ENCODE data around the gene P4HB.

- TF ChIP-seq, protein P1, sequence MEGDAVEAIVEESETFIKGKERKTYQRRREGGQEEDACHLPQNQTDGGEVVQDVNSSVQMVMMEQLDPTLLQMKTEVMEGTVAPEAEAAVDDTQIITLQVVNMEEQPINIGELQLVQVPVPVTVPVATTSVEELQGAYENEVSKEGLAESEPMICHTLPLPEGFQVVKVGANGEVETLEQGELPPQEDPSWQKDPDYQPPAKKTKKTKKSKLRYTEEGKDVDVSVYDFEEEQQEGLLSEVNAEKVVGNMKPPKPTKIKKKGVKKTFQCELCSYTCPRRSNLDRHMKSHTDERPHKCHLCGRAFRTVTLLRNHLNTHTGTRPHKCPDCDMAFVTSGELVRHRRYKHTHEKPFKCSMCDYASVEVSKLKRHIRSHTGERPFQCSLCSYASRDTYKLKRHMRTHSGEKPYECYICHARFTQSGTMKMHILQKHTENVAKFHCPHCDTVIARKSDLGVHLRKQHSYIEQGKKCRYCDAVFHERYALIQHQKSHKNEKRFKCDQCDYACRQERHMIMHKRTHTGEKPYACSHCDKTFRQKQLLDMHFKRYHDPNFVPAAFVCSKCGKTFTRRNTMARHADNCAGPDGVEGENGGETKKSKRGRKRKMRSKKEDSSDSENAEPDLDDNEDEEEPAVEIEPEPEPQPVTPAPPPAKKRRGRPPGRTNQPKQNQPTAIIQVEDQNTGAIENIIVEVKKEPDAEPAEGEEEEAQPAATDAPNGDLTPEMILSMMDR (conservative IDR thresholded peaks at IDR 0.05; ENCODE audit: low read depth, low read length): 0 out of 2 replicates have a peak, but pooled peaks have one; percentile 5
- TF ChIP-seq BHLHE40 (IDR thresholded peaks at IDR 0.05; ENCODE audit: low read depth, low read length) (no peak), FOS (IDR thresholded peaks at IDR 0.05; ENCODE audit: low read depth, low read length) (no peak), POLR2A (IDR thresholded peaks at IDR 0.05; ENCODE audit: low read depth, low read length) (no peak), RAD21 (IDR thresholded peaks at IDR 0.05; ENCODE audit: low read length) (no peak), RFX5 (IDR thresholded peaks at IDR 0.05; ENCODE audit: low read depth, low read length) (no peak), MAFK (IDR thresholded peaks at IDR 0.05; ENCODE audit: low read depth, low read length) (no peak), CEBPB (IDR thresholded peaks at IDR 0.05; ENCODE audit: low read depth, low read length) (no peak), MAZ (IDR thresholded peaks at IDR 0.05; ENCODE audit: borderline replicate concordance, low read depth, low read length) (no peak), MXI1 (IDR thresholded peaks at IDR 0.05; ENCODE audit: borderline replicate concordance, low read depth, low read length) (no peak)
- TF ChIP-seq, protein P2, sequence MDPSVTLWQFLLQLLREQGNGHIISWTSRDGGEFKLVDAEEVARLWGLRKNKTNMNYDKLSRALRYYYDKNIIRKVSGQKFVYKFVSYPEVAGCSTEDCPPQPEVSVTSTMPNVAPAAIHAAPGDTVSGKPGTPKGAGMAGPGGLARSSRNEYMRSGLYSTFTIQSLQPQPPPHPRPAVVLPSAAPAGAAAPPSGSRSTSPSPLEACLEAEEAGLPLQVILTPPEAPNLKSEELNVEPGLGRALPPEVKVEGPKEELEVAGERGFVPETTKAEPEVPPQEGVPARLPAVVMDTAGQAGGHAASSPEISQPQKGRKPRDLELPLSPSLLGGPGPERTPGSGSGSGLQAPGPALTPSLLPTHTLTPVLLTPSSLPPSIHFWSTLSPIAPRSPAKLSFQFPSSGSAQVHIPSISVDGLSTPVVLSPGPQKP (IDR thresholded peaks at IDR 0.05; ENCODE audit: borderline replicate concordance, low read depth, low read length): no peak
- TF ChIP-seq, protein P3, sequence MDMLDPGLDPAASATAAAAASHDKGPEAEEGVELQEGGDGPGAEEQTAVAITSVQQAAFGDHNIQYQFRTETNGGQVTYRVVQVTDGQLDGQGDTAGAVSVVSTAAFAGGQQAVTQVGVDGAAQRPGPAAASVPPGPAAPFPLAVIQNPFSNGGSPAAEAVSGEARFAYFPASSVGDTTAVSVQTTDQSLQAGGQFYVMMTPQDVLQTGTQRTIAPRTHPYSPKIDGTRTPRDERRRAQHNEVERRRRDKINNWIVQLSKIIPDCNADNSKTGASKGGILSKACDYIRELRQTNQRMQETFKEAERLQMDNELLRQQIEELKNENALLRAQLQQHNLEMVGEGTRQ (IDR thresholded peaks at IDR 0.05; ENCODE audit: low read depth, low read length): no peak
Observed at GRCh38 chr17:81906476-81907218, 46.3 kb upstream of the P4HB start.
